ENCODE data around the gene THSD4.
"Not testable (repeated sequence)": the region's sequence is repeated elsewhere in the genome, so short reads cannot be mapped to it uniquely, and the experiment has no call there.

The THSD4 gene

GRCh38 chr15:71709808-71710418 is 594.6 kb downstream of the THSD4 start:
- no peak for DNase-seq

- no peak for DNase-seq
Observed at GRCh38 chr15:71712182-71712581, 596.9 kb downstream of the THSD4 start.

GRCh38 chr15:71713191-71713809 is 598.0 kb downstream of the THSD4 start:
- no peak for DNase-seq

DNA sequence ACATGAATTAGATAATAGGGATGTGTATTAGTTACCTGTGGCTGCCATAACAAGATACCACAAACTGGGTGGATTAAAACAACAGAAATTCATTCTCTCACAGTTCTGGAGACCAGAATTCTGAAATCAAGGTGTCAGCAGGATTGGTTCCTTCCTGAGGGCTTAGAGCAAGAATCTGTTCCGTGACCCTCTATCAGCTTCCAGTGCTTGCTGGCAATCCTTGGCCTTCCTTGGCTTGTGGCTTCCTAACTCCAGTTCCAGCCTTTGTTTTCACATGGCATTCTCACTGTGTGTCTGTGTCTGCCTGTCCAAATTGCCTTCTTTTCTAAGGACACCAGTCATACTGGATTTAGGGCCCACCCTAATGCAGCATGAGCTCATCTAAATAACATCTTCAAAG is 600.6 kb downstream of the THSD4 start:
- DNase-seq: no peak

DNA sequence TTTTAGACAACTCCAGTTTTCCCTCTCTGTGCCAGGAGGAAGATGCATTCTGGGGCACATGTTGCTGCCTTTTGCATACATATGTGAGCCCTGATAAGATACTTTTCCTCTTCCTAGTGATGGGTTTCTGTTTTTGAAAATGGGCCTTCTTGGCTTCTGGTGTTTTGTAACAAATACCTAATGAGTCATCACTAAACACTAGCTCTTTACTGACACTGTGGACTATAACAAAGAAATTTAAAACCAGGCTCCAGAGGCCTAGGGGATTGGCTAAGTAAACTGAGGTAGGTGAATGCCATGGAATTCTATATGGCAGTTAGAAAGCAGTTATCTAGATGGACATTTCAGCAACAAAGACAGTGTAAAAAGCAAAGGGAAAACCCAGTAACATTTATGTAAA is 601.7 kb downstream of the THSD4 start:
- no peak for DNase-seq

DNA sequence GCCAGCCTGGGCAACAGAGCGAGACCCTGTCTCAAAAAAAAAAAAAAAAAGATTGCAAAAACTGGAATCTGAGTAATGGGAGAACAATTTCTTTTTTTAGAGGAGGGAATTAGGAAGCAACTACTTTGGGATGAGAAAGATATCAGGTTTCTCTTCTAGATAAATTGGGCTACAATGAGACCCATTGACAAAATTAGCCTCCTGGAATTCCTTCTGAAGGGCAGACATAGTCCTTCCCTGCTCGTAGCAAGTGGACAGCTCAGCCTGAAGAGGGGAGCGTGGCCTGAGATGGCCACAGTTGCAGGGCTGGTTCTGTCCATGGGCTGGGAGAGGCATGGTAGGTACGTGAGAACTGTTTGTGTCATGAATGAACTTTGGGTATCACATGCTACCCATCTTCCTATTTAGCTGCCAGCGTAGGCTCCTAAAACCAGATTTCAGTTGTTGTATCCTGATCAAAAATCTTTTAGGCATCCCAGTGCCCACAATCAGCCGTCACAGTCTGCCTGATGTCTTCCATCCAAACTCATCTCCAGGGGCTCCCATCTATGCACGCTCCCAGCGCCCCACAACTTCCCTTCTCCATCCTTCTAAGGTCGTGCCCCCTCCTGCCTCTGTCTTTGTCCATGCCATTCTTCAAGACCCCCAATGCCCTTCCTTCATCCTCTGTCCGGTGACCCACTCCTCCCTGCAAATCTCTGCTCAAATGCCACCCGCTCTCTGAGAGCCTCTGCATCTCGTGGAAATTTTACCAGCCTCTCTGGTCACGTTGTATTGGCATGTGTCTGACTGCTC is 603.0 kb downstream of the THSD4 start:
- DNase-seq: no peak

GRCh38 chr15:71723344-71723743 is 608.1 kb downstream of the THSD4 start:
- DNase-seq: no peak

GRCh38 chr15:71725207-71725955 is 610.1 kb downstream of the THSD4 start:
- not testable (repeated sequence) for DNase-seq

- no peak for DNase-seq
Observed at GRCh38 chr15:71728881-71729280, 613.6 kb downstream of the THSD4 start.

- DNase-seq: no peak
Observed at GRCh38 chr15:71729319-71729718, 614.0 kb downstream of the THSD4 start.

- DNase-seq: peak; percentile 47
Observed at GRCh38 chr15:71730277-71731144, 615.2 kb downstream of the THSD4 start.

DNA sequence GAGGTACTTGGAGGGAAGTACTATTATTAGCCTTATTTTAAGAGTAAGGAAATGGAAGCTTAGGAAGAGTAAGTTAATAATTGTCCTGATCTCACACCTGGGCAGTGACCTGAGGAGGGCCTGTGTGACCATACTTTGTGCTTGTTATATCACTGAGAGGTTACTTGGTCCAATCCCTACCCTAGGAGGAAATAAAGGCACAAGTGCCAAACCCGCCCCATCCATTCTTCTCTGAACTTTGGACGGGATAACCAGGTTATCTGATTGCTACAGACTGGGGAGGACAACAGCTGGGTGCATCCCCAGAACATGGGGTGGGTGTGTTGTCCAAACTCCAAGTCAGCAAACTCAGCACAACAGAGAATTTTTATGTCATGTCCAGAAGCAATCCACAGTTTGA is 617.4 kb downstream of the THSD4 start:
- no peak for DNase-seq

DNA sequence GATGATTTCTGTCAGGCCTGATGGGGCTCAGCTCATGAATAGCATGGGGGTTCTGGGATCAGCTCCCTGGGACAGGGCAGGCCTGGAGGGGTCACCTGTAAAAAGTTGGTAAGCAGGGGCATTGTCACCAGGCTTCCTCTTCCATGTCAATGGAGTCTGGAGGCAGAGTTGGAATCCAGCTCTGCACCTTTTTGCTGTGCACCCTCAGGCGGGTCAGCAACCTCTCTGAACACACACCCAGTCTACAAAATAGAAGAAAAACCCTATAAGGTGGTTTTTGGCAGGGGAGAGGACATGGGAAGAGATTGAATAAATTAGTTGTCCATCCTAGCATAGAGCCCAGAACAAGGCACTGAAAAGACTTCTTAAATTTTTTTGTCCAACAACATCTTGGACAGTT is 617.9 kb downstream of the THSD4 start:
- no peak for DNase-seq

DNA sequence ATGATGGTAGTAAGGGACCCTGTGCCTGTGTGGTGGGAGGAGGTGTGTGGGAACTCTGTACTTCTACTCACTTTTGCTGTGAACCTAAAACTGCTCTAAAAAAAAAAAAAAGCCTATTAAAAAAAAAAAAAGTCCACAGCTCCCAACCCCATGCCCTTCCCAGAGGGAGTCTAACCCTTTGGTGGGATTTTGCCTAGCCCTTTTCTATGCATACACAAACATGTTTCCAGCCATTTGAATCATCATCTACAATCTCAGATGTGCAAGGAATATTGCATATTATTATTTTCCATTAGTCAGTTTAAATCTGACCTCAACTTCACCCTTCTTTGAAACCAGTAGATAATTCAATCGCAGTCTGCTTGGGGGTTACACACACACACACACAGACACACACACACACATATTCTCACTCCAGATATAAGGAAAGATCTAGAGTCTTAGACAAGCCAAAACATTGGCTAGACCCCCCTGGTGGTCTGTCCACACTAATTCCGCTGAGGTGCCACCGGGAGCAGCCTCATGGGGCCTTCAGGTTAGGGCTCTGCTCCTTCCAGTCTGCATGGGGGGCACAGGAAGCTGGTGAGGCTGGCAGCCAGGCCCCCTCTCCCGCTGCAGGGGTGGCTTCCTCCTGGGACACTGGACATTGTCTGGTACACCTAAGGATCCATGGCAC is 619.6 kb downstream of the THSD4 start:
- DNase-seq: no peak

DNA sequence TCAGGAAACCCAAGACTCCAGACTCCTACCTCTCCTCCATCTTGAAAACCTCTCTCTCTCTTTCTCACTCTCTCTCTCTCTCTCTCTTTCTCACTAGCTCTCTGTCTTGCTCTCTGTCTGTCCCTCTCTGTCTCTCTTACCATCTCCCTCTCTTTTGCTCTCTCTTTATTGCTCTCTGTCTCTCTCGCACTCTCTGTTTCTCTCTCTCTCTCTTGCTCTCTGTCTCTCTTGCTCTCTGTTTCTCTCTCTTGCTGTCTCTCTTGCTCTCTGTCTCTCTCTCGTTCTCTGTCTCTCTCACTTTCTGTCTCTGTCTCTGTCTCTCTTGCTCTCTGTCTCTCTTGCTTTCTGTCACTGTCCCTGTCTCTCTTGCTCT is 620.1 kb downstream of the THSD4 start:
- DNase-seq: no peak

DNA sequence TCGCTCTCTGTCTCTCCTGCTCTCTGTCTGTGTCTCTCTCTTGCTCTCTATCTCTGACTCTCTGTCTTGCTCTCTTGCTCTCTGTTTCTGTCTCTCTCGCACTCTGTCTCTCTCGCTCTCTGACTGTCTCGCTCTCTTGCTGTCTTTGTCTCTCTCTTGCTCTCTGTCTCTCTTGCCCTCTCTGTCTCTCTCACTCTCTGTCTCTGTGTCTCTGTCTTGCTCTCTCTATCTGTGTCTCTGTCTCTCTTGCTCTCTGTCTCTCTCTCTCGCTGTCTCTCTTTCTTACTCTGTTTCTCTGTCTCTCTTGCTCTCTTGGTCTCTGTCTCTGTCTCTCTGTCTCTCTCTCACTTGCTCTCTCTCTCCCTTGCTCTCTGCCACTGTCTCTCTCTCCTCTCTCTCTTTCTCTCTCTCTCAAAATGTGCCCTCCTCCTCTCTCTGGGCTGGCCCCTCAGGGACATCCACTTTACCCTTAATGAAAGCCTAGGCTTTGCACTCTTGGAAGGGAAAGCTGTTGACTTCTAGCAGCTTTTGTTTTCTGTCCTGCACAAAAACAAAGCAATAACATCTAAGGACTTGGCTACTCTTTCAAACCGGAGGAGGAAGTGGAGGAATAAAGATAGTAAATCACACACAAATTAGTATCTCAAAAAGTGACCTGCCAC is 621.1 kb downstream of the THSD4 start:
- no peak for DNase-seq

- no peak for DNase-seq
Observed at GRCh38 chr15:71737761-71738160, 622.5 kb downstream of the THSD4 start.

DNA sequence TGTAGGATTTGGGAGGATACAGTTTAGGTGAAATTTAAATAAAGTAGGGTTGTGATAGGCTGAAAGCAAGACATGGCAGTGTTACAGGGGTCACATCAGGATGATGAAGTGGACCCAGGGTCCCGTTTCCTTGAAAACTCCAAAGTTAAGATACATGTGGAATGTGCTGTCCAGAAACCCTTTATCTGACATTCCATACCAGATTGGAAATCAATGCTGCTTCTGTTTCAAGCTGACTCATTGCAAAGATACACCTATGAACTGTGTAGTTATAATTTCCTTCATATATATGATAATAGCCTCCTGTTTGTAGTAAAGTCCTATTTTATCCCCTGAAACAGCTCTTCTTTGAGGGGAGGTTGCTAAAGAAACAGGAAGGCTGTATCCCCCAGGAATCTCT is 624.1 kb downstream of the THSD4 start:
- DNase-seq: no peak

GRCh38 chr15:71742964-71743363 is 627.7 kb downstream of the THSD4 start:
- no peak for DNase-seq

- DNase-seq: peak; percentile 74
Observed at GRCh38 chr15:71743861-71744382, 628.7 kb downstream of the THSD4 start.

- DNase-seq: no peak
Observed at GRCh38 chr15:71746719-71747118, 631.4 kb downstream of the THSD4 start.
